ENCODE data around the gene TOP2B. TPM values are rescaled to one million over a fixed set of nuclear protein-coding genes. Genes with fewer than 3 reads are reported as not detected.
A peak's percentile ranks its signal among the peaks of the same experiment; 100 is the strongest.

TOP2B gene
- total RNA-seq, 1 donor from 2014 or later = 20.0 TPM

- no peaks in the 10 kb centered on the region for H3K27me3 ChIP-seq
- no peak overlapping the region for H3K4me3 ChIP-seq
- H3K27ac ChIP-seq = peak overlapping the region in 1 of 2 donors; percentile 57
- TF ChIP-seq, protein P1, sequence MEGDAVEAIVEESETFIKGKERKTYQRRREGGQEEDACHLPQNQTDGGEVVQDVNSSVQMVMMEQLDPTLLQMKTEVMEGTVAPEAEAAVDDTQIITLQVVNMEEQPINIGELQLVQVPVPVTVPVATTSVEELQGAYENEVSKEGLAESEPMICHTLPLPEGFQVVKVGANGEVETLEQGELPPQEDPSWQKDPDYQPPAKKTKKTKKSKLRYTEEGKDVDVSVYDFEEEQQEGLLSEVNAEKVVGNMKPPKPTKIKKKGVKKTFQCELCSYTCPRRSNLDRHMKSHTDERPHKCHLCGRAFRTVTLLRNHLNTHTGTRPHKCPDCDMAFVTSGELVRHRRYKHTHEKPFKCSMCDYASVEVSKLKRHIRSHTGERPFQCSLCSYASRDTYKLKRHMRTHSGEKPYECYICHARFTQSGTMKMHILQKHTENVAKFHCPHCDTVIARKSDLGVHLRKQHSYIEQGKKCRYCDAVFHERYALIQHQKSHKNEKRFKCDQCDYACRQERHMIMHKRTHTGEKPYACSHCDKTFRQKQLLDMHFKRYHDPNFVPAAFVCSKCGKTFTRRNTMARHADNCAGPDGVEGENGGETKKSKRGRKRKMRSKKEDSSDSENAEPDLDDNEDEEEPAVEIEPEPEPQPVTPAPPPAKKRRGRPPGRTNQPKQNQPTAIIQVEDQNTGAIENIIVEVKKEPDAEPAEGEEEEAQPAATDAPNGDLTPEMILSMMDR (IDR thresholded peaks at IDR 0.05) = no peak
- intact Hi-C loops (cut with DNase I) = no loop called here
- H3K9me3 ChIP-seq = no peaks in the 10 kb centered on the region
- DNase-seq (ENCODE audit: low spot score in 2 of 2) = no peak
- no peaks in the 10 kb centered on the region for H3K36me3 ChIP-seq
- H3K4me1 ChIP-seq = peaks cover 2 to 8% of the 10 kb centered on the region in 2 donors
Observed at GRCh38 chr3:25558121-25558520, 106.6 kb downstream of the TOP2B start.

DNA sequence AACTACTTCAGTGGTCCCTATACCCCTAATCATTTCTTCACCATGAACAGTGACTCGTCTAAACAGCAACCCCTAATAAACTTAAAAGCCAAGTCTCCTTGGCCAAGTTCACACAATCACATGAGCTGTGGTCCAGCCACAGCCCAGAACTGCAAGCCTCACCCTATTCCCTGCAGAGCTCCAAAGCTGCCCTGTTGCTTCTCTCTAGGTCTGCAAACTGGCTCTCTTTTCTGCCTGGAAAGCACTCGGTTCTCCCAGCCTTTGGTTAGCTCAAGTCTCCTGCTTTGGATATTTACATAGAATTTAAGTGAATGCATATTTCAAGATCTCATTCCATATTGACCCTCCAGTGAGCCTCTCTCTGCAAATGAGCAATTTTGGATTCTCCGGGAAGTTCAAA lies 107.0 kb downstream of the TOP2B start:
- DNase-seq (ENCODE audit: low spot score in 2 of 2) = no peak
- TF ChIP-seq, protein P1 (IDR thresholded peaks at IDR 0.05) = no peak
- H3K9me3 ChIP-seq = no peaks in the 10 kb centered on the region
- intact Hi-C loops (cut with DNase I) = no loop called here
- H3K36me3 ChIP-seq = no peaks in the 10 kb centered on the region
- peaks cover 2 to 8% of the 10 kb centered on the region in 2 donors for H3K4me1 ChIP-seq
- no peak overlapping the region for H3K4me3 ChIP-seq
- peak overlapping the region in 1 of 2 donors; percentile 57 for H3K27ac ChIP-seq
- no peaks in the 10 kb centered on the region for H3K27me3 ChIP-seq

GRCh38 chr3:25556447-25556846 lies 108.3 kb downstream of the TOP2B start:
- intact Hi-C loops (cut with DNase I) = no loop called here
- Histone ChIP-seq H3K36me3 (no peaks in the 10 kb centered on the region), H3K4me3 (no peak overlapping the region), H3K9me3 (no peaks in the 10 kb centered on the region), H3K27ac (peak overlapping the region in 1 of 2 donors; percentile 49), H3K4me1 (peaks cover 2 to 8% of the 10 kb centered on the region in 2 donors), H3K27me3 (no peaks in the 10 kb centered on the region)
- DNase-seq (ENCODE audit: low spot score in 2 of 2) = no peak
- TF ChIP-seq, protein P1 (IDR thresholded peaks at IDR 0.05) = no peak

DNA sequence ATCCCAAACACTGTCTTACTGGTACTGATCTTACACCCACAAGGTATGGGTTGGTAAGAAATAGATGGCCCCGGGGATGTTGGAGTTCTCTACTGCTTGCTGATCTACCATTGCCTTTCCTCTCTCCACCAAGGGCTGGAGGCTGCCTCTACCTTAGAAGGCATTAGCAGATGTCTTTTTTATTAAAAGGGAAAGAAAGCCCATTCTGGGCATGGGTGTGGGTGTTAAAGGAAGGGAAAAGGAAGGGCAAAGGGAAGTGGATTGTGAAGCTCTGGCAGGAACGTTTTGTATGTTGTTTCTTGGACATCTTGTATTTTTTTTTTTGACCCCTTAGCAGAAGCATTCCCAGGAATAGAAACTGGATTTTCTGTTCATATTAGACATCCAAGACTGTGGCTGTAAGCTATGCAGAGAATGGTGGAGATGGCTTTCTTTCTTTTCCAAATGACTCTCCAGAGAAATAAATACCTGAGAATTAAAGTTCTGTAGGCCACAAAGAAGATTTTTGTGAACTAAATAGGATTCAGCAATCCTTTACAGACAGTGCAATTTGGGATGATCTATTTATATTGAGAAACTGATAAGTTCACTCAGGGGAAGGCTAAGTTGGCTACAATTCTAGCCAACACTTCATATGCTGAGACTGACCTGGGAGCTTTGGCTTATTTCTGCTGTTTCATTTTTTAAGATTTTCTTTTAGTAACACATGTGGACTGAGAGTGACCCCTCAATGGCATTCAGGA lies 108.8 kb downstream of the TOP2B start:
- TF ChIP-seq, protein P1 (IDR thresholded peaks at IDR 0.05) = no peak
- no peak overlapping the region for H3K4me3 ChIP-seq
- intact Hi-C loops (cut with DNase I) = no loop called here

GRCh38 chr3:25554376-25554775 lies 110.3 kb downstream of the TOP2B start:
- intact Hi-C loops (cut with DNase I) = no loop called here

More for the DNA sequence above, 108.8 kb downstream of the TOP2B start:
- no peak for DNase-seq (ENCODE audit: low spot score in 2 of 2)
- H3K4me1 ChIP-seq = peaks cover 2 to 8% of the 10 kb centered on the region in 2 donors
- H3K36me3 ChIP-seq = no peaks in the 10 kb centered on the region
- H3K9me3 ChIP-seq = no peaks in the 10 kb centered on the region
- H3K27ac ChIP-seq = peak overlapping the region in 1 of 2 donors; percentile 49
- no peaks in the 10 kb centered on the region for H3K27me3 ChIP-seq

More at GRCh38 chr3:25554376-25554775, 110.3 kb downstream of the TOP2B start:
- no peaks in the 10 kb centered on the region for H3K27me3 ChIP-seq
- H3K27ac ChIP-seq = no peak overlapping the region
- H3K4me3 ChIP-seq = no peak overlapping the region
- peaks cover 2 to 8% of the 10 kb centered on the region in 2 donors for H3K4me1 ChIP-seq
- no peak for DNase-seq (ENCODE audit: low spot score in 2 of 2)
- no peaks in the 10 kb centered on the region for H3K36me3 ChIP-seq
- TF ChIP-seq, protein P1 (IDR thresholded peaks at IDR 0.05) = no peak
- H3K9me3 ChIP-seq = no peaks in the 10 kb centered on the region

All from ascending aorta (tissue), 2 donors.